Stimulated activated CD4-positive, alpha-beta T cell treated with anti-CD3 and anti-CD28 coated beads, Interleukin-2, amount 100 ng/mL, for 4 hours (primary cell): ENCODE measurements around the gene EIF4G1.

Experiments
- DNase-seq: peaks from one replicate; pipeline ENCODE4 v3.0.0-alpha.2; 2020; ENCODE audit warnings: low read depth

The EIF4G1 gene

GRCh38 chr3:184368586-184369183, 54.3 kb downstream of the EIF4G1 start:
- no peak for DNase-seq

GRCh38 chr3:184371570-184372018, 57.2 kb downstream of the EIF4G1 start:
- peak; percentile 63 for DNase-seq

DNA sequence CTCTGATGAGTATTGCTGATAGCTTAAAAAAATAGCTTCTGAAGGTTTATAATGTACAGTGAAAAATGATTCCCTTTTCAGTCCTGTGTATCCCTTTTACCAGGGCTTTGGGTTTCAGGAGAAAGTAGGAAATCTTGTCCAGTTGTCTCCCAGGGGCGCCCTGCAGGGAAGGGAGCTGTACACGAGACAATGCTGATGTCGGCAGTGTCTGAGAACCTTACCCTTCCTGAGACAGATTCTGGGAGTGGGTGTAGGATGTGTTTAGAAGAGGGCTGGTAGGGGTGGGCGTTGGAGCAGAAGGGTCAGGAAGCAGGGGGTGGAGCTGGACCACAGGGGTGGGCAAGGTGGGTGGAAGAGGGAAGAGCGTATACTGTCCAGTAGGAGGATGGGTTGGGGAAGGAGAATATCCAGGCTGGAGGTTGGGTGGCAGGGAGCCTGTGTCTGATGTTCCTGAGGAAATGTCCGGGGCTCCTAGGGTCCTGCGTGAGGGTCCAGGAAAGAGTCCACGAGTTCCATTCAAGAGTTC, 58.0 kb downstream of the EIF4G1 start:
- DNase-seq: no peak

DNA sequence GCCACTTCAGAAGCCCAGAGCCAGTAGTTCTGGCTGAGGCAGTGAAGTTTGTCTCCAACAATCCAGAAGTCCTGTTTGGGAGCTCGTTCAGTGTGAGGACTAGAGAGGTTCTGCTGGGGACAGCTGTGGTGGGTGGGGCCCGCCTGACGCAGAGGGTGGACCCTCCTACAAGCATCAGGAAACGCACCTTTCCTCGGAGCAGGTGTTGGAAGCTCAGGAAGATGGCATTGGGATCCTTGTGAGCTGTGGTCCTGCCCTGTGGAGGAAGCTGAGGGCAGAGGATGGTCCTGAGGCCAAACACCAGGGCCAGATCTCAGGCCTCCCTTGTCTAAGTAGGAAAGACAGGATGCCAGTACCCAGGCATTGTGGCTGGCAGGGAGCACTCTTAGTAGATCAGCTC, 58.5 kb downstream of the EIF4G1 start:
- no peak for DNase-seq

- no peak for DNase-seq
Observed at GRCh38 chr3:184373422-184373821, 59.0 kb downstream of the EIF4G1 start.

GRCh38 chr3:184375747-184376461, 61.5 kb downstream of the EIF4G1 start:
- DNase-seq: no peak

- DNase-seq: no peak
Observed at GRCh38 chr3:184377374-184377773, 63.0 kb downstream of the EIF4G1 start.

DNA sequence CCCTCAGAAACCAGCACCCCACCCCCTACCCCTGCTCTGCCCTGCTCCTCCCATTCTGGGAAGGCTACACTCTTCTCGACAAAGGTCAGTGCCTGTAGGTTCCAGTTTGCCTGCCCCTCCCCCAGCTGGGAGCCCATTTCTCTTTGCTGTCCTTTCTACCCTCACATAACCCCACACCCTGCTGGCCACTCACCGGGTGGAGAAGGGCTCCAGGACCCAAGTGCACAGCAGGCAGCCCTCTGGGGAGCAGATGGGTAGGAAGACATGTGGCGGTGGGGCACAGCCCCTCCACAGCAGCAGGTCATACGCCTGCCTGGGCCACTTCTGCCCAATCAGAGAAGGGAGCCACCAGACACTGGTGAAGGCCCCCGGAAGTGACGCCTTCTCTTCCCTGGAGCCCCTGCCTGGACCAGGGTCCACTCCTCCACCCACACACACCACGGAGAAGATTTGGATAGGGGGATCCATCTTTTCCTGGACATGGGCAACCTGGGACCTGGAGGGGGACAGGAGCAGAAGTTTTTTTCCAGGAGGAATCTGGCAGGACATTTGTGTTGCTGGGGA, 63.6 kb downstream of the EIF4G1 start, which contains the start of gene THPO:
THPO (minus strand) TSS at position 326 of the 564 bp plus-strand sequence. CDS start 1,948 bp downstream, outside the sequence.
- DNase-seq: no peak

- DNase-seq: no peak
Observed at GRCh38 chr3:184378651-184379357, 64.4 kb downstream of the EIF4G1 start.

DNA sequence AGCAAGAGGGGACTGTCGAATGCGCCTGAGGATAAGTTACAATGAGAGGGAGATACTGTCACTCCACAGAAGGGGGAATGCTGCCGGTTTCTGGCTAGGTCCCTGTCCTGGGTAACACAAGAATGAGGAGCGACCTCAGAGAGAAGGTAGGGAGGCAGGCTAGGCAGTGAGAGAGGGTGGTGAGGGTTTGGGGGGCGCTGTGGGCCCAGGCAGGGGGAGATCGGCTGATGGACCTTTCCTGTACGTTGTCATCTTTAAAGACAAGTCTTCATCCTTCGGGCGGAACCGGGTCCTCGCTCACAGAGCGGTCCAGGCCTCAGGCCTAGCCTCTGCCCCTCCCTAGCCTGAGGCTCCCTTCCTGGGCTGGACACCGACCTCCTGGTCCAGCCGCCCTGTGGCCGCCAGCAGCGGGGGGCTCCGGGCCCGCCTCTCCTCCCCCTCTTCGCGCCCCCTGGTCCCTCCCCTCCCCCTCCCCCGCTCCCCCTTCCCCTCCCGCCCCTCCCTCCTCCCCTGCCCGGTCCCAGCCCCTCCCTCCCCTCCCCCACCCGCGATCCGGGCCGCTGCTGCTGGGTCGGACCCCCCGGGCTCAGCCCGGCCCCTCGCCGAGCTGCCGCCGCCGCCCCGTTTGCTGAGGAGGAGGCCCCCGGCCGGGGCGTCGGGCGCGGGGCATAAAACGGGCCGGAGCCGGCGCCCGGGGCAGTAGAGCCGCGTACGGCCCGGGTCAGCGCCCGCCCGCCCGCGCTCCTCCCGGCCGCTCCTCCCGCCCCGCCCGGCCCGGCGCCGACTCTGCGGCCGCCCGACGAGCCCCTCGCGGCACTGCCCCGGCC, 65.2 kb downstream of the EIF4G1 start, which contains the start of gene CHRD:
CHRD (plus strand) TSS at position 697 of the 827 bp plus-strand sequence. CDS start 265 bp downstream, outside the sequence.
- no peak for DNase-seq

DNA sequence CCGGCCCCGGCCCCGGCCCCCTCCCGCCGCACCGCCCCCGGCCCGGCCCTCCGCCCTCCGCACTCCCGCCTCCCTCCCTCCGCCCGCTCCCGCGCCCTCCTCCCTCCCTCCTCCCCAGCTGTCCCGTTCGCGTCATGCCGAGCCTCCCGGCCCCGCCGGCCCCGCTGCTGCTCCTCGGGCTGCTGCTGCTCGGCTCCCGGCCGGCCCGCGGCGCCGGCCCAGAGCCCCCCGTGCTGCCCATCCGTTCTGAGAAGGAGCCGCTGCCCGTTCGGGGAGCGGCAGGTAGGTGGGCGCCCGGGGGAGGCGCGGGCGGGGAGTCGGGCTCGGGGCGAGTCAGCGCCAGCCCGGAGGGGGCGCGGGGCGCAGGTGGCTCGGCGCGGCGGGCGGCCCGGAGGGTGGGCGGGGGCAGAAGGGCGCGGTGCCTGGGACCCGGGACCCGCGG, 65.8 kb downstream of the EIF4G1 start:
- no peak for DNase-seq

- no peak for DNase-seq
Observed at GRCh38 chr3:184380627-184381260, 66.3 kb downstream of the EIF4G1 start.

- DNase-seq: no peak
Observed at GRCh38 chr3:184381261-184382224, 67.1 kb downstream of the EIF4G1 start.

GRCh38 chr3:184382326-184383032, 68.1 kb downstream of the EIF4G1 start:
- no peak for DNase-seq

DNA sequence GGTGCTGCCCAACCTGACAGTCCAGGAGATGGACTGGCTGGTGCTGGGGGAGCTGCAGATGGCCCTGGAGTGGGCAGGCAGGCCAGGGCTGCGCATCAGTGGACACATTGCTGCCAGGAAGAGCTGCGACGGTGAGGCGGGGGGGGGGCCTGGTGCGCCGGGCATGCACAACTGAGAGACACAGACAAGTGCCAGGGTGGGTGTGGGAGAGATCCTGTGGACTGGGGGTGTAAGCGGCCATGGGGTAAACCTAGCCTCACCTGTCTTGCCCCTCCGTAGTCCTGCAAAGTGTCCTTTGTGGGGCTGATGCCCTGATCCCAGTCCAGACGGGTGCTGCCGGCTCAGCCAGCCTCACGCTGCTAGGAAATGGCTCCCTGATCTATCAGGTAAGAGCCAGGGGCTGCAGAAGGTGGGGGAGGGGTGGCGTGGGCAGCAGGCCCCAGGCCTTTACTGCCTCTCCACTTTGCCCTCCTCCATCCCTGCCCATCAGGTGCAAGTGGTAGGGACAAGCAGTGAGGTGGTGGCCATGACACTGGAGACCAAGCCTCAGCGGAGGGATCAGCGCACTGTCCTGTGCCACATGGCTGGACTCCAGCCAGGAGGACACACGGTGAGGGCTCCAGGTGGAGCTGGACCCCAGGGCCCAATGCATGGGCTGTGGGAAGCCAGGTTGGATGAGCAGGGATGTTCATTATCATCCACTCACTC, 68.8 kb downstream of the EIF4G1 start:
- no peak for DNase-seq

DNA sequence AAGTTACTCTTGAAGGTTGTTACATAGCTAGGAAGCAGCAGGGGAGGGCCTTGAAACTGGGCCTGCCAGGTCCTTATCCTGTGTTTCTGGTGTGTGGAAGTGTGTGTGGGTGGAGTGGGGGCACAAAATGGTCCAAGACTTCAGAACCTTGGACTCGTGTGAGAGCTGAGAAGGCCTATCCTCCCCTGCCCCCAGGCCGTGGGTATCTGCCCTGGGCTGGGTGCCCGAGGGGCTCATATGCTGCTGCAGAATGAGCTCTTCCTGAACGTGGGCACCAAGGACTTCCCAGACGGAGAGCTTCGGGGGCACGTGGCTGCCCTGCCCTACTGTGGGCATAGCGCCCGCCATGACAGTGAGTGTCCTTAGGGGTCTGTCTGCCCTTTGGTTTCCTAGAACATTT, 69.9 kb downstream of the EIF4G1 start:
- DNase-seq: no peak
